SKM-1 (cell line): ENCODE data around the gene CCDC12.

Source experiments
- DNase-seq: peaks from one replicate; lab custom pipeline; 2025; ENCODE audit not compliant: unreplicated experiment; lab: John Stamatoyannopoulos, UW

Gene CCDC12

GRCh38 chr3:47007482-47008233 is 31.1 kb upstream of the CCDC12 start:
- no peak for DNase-seq

DNA sequence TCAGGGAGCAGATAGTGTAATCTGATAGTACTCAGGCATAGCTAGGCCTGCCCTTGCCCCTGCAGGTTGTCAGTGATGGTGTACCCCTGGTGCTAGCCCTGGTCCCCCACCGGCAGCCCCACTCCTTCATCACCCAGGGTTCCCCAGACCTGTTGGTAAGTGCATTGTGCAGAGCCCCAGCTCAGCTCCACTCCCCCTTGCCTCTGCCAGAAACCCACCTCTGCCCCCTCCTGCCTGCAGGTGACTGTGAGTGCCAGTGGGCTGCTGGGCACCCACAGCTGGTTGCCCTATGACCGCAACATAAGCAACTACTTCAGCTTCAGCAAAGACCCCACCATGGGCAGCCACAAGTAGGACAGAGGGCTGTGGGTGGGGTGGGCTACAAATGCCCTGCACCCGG is 30.5 kb upstream of the CCDC12 start:
- DNase-seq: no peak

- no peak for DNase-seq
Observed at GRCh38 chr3:47006145-47006651, 29.7 kb upstream of the CCDC12 start.

DNA sequence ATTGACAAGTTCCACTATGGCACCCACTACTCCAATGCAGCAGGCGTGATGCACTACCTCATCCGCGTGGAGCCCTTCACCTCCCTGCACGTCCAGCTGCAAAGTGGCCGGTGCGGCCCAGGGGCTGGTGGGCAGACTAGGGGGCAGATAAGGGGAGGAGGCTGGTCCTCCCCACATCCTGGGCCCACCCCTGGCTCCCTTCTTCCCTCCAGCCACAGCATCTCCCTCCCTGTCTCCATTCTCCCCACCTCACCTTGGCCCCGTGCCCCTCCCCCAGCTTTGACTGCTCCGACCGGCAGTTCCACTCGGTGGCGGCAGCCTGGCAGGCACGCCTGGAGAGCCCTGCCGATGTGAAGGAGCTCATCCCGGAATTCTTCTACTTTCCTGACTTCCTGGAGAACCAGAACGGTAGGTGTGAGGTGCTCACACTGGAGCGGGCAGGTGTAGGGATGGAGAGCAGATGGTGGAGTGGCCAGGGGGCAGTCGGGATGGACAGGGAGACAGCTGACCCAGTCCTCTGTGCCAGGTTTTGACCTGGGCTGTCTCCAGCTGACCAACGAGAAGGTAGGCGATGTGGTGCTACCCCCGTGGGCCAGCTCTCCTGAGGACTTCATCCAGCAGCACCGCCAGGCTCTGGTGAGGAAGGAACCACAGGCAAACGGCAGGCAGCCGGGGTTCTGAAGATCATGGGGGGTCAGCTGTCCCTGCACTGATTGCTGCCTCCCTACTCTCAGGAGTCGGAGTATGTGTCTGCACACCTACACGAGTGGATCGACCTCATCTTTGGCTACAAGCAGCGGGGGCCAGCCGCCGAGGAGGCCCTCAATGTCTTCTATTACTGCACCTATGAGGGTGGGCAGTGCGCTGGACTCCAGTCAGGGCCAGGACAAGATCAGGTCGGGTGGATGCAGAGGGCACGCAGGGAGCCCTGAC is 28.9 kb upstream of the CCDC12 start:
- DNase-seq: no peak

DNA sequence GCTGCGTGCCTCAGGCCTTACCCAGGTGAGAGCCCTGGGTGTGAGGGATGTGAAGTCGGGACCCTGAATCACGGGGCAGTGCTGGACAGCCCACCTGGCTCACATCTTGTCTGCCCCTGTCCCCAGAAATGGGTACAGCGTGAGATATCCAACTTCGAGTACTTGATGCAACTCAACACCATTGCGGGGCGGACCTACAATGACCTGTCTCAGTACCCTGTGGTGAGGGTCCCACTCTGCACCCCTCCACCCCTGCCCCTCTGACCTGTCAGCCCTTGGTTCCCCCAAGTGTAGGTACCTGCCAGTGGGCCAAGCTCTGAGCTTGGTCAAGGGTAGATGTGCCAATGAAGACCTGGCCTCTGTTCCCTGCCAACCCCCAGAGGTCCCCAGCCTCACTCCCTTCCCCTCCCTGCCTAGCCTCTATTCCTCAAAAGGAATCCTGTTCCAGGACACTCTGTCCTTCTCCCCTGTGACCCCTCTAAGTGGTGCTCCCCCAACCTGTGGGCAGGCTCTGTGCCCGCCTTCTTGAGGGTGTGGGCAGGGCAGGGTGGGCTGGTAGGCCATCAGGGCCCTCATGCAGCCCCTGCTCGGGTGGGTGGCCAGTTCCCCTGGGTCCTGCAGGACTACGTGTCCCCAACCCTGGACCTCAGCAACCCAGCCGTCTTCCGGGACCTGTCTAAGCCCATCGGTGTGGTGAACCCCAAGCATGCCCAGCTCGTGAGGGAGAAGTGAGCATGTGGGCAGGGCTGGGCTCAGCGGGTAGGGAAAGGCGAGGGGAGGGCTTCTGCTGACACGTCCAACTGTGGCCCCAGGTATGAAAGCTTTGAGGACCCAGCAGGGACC is 28.0 kb upstream of the CCDC12 start:
- no peak for DNase-seq

- DNase-seq: no peak
Observed at GRCh38 chr3:47003461-47004368, 27.2 kb upstream of the CCDC12 start.

GRCh38 chr3:47003056-47003410 is 26.5 kb upstream of the CCDC12 start:
- DNase-seq: no peak

- DNase-seq: no peak
Observed at GRCh38 chr3:47002171-47003055, 25.9 kb upstream of the CCDC12 start.

DNA sequence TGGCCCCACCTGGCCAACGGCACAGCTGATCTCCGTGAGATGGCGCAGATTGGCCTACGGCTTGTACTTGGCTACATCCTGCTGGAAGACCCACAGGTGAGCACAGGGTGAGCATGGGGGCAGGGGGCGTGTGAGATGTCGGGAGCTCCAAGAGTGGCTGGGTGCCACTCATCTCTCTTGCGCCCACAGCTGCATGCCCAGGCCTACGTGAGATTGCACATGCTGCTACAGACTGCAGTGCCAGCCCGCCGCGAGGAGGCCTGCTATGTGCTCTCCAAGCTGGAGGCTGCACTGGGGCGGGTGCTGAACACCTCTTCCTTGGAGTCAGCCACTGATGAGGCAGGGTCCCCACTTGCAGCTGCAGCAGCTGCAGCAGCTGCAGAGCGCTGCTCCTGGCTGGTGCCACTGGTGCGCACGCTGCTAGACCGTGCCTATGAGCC is 25.2 kb upstream of the CCDC12 start:
- DNase-seq: no peak

DNA sequence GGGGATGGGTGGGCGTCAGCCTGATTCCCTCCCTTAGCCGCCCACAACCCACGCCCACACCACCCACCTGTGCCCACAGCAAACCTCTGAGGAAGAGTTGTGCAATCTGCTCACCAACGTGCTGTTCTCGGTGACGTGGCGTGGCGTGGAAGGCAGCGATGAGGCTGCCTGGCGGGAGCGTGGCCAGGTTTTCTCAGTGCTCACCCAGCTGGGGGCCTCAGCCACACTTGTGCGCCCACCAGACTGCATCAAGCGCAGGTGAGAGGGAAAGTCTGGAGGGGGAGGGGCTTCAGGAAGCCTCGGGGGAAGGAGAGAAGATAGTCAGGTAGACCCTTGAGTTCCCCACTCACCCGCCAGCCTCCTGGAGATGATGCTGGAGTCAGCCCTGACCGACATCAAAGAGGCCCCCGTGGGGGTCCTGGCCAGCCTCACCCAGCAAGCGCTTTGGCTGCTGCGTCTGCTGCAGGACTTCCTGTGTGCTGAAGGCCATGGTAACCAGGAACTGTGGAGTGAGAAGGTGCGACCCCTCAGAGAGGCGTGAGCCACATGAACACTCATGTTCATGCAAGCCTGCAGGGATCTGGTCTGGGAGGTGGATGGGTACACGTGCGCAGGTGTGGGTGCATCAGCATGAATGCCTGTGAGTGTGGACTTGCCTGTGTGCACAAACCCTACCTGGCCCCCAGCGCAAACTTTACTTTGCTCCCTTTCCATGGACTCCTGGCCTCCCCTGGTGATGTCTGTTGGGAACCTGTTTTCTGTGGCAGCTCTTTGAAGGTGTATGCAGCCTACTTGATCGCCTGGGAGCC is 24.6 kb upstream of the CCDC12 start:
- DNase-seq: no peak

DNA sequence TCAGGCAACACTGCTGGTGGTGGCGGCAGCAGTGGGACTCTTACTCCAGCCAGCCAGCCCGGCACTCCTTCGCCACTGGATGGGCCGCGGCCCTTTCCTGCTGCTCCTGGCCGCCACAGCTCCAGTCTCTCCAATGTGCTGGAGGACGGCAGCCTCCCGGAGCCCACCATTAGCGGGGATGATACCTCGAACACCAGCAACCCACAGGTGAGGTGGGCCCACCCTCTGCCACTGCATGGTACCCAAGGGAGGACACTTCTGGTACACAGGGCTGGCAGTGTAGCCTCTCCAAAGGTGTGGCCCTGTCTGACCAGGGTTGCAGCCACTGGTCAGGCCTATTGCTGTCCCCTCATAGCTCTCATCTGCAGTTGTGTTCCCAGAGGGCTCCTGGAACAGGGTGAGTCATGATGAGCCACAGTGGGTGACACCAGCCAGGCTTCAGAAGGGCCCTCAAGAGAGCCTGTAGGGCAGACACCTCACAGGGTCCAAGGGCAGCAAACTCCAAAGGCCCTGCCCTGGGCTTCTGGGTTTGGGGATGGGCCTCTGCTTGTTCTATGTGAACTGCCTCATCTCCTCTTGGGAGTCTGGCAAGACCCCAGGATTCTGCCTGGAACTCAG is 23.8 kb upstream of the CCDC12 start:
- DNase-seq: no peak

DNA sequence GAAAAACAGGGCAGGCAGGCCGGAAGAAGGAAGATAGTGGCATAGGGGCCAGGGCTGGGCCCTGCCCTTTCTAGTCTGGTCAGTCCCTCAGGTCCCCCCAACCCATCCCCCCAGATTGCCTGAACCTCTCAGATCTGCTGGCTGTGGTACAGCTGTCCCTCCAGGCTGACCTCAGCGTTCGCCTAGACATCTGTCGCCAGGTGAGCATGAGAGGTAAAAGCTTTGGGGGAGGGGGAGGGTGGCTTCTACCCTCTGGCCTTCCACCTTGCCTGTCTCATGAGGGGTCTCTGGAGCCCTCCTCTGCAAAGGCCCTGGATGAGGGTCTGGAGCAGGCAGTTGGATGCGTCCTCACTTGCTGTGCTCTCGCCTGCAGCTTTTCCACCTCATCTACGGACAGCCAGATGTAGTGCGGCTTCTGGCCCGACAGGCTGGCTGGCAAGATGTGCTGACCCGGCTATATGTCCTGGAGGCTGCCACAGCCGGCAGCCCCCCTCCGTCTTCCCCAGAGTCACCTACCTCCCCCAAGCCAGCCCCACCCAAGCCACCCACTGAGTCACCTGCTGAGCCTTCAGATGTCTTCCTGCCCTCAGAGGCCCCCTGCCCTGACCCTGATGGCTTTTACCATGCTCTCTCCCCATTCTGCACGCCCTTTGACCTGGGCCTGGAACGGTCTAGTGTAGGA is 23.1 kb upstream of the CCDC12 start:
- no peak for DNase-seq

- no peak for DNase-seq
Observed at GRCh38 chr3:46998852-46999515, 22.4 kb upstream of the CCDC12 start.

DNA sequence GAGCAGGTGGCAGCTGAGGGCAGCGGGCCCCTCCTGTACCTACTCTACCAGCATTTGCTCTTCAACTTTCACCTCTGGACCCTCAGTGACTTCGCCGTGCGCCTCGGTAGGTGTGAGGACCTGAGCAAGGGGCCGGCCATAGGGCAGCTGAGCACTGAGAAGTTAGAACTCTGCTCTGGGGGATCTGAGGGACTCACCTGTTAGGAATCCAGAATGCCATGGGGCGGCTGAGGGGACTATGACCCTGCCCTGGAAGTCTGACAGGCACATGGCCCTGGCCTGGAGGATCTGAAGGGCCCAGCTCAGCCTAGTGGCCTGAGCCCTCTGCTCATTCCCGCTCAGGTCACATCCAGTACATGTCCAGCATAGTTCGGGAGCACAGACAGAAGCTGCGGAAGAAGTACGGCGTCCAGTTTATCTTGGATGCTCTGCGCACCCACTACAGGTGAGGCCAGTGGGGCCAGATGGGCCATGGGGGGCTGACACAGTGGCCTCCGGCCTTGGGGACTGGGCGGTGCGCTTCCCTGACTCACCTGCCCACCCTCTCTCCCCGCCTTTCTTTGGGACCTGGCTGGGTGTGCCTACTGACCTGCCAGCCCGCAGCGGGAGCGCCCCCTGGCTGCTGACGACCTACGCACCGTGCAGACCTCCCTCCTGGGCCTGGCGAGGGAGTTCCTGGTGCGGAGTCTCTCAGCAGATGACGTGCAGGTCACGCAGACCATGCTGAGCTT is 21.7 kb upstream of the CCDC12 start:
- DNase-seq: no peak

- no peak for DNase-seq
Observed at GRCh38 chr3:46997453-46998091, 21.0 kb upstream of the CCDC12 start.
